ENCODE data around the gene DOCK3.
"Not testable (repeated sequence)": the region's sequence is repeated elsewhere in the genome, so short reads cannot be mapped to it uniquely, and the experiment has no call there.

DOCK3 gene

GRCh38 chr3:51198477-51198876 lies 523.8 kb downstream of the DOCK3 start:
- Histone ChIP-seq H3K4me3 (ENCODE audit: low read length) (no peak overlapping the region), H3K4me1 (ENCODE audit: control insufficient read depth, low read depth, low read length) (no peaks in the 10 kb centered on the region), H3K27ac (ENCODE audit: low read length) (no peak overlapping the region), H3K9me3 (ENCODE audit: control insufficient read depth, low read depth, low read length) (no peaks in the 10 kb centered on the region), H3K27me3 (ENCODE audit: control insufficient read depth, insufficient read depth, low read length) (no peaks in the 10 kb centered on the region), H3K9ac (ENCODE audit: low read length) (no peak overlapping the region), H3K36me3 (ENCODE audit: control insufficient read depth, low read depth, low read length) (no peaks in the 10 kb centered on the region)

GRCh38 chr3:51199296-51199695 lies 524.6 kb downstream of the DOCK3 start:
- not testable (repeated sequence) for H3K9ac ChIP-seq (ENCODE audit: low read length); H3K27ac ChIP-seq (ENCODE audit: low read length); H3K9me3 ChIP-seq (ENCODE audit: control insufficient read depth, low read depth, low read length); H3K4me3 ChIP-seq (ENCODE audit: low read length); H3K36me3 ChIP-seq (ENCODE audit: control insufficient read depth, low read depth, low read length); H3K4me1 ChIP-seq (ENCODE audit: control insufficient read depth, low read depth, low read length); H3K27me3 ChIP-seq (ENCODE audit: control insufficient read depth, insufficient read depth, low read length)

GRCh38 chr3:51216291-51216690 lies 541.6 kb downstream of the DOCK3 start:
- Histone ChIP-seq H3K4me1 (ENCODE audit: control insufficient read depth, low read depth, low read length) (no peaks in the 10 kb centered on the region), H3K9ac (ENCODE audit: low read length) (no peak overlapping the region), H3K36me3 (ENCODE audit: control insufficient read depth, low read depth, low read length) (no peaks in the 10 kb centered on the region), H3K9me3 (ENCODE audit: control insufficient read depth, low read depth, low read length) (no peaks in the 10 kb centered on the region), H3K27ac (ENCODE audit: low read length) (no peak overlapping the region), H3K27me3 (ENCODE audit: control insufficient read depth, insufficient read depth, low read length) (no peaks in the 10 kb centered on the region), H3K4me3 (ENCODE audit: low read length) (no peak overlapping the region)

GRCh38 chr3:51221959-51222358 lies 547.2 kb downstream of the DOCK3 start:
- H3K9ac ChIP-seq (ENCODE audit: low read length) = no peak overlapping the region
- no peak overlapping the region for H3K27ac ChIP-seq (ENCODE audit: low read length)
- no peaks in the 10 kb centered on the region for H3K27me3 ChIP-seq (ENCODE audit: control insufficient read depth, insufficient read depth, low read length)
- H3K4me3 ChIP-seq (ENCODE audit: low read length) = no peak overlapping the region
- no peaks in the 10 kb centered on the region for H3K9me3 ChIP-seq (ENCODE audit: control insufficient read depth, low read depth, low read length)
- no peaks in the 10 kb centered on the region for H3K36me3 ChIP-seq (ENCODE audit: control insufficient read depth, low read depth, low read length)
- no peaks in the 10 kb centered on the region for H3K4me1 ChIP-seq (ENCODE audit: control insufficient read depth, low read depth, low read length)

GRCh38 chr3:51224283-51224682 lies 549.6 kb downstream of the DOCK3 start:
- H3K4me1 ChIP-seq (ENCODE audit: control insufficient read depth, low read depth, low read length) = no peaks in the 10 kb centered on the region
- no peaks in the 10 kb centered on the region for H3K27me3 ChIP-seq (ENCODE audit: control insufficient read depth, insufficient read depth, low read length)
- no peak overlapping the region for H3K4me3 ChIP-seq (ENCODE audit: low read length)
- H3K36me3 ChIP-seq (ENCODE audit: control insufficient read depth, low read depth, low read length) = no peaks in the 10 kb centered on the region
- no peaks in the 10 kb centered on the region for H3K9me3 ChIP-seq (ENCODE audit: control insufficient read depth, low read depth, low read length)
- no peak overlapping the region for H3K9ac ChIP-seq (ENCODE audit: low read length)
- H3K27ac ChIP-seq (ENCODE audit: low read length) = no peak overlapping the region

GRCh38 chr3:51224843-51225242 lies 550.1 kb downstream of the DOCK3 start:
- Histone ChIP-seq H3K36me3 (ENCODE audit: control insufficient read depth, low read depth, low read length) (no peaks in the 10 kb centered on the region), H3K27me3 (ENCODE audit: control insufficient read depth, insufficient read depth, low read length) (no peaks in the 10 kb centered on the region), H3K4me1 (ENCODE audit: control insufficient read depth, low read depth, low read length) (no peaks in the 10 kb centered on the region), H3K9me3 (ENCODE audit: control insufficient read depth, low read depth, low read length) (no peaks in the 10 kb centered on the region), H3K4me3 (ENCODE audit: low read length) (no peak overlapping the region), H3K27ac (ENCODE audit: low read length) (no peak overlapping the region), H3K9ac (ENCODE audit: low read length) (no peak overlapping the region)

- no peak overlapping the region for H3K4me3 ChIP-seq (ENCODE audit: low read length)
- H3K27me3 ChIP-seq (ENCODE audit: control insufficient read depth, insufficient read depth, low read length) = no peaks in the 10 kb centered on the region
- H3K27ac ChIP-seq (ENCODE audit: low read length) = no peak overlapping the region
- peaks cover 3% of the 10 kb centered on the region for H3K9me3 ChIP-seq (ENCODE audit: control insufficient read depth, low read depth, low read length)
- no peak overlapping the region for H3K9ac ChIP-seq (ENCODE audit: low read length)
- H3K4me1 ChIP-seq (ENCODE audit: control insufficient read depth, low read depth, low read length) = no peaks in the 10 kb centered on the region
- H3K36me3 ChIP-seq (ENCODE audit: control insufficient read depth, low read depth, low read length) = no peaks in the 10 kb centered on the region
These were observed 568.2 kb downstream of the DOCK3 start for GRCh38 chr3:51242939-51243338.

GRCh38 chr3:51243924-51244323 lies 569.2 kb downstream of the DOCK3 start:
- H3K9ac ChIP-seq (ENCODE audit: low read length) = no peak overlapping the region
- peaks cover 3% of the 10 kb centered on the region for H3K9me3 ChIP-seq (ENCODE audit: control insufficient read depth, low read depth, low read length)
- no peak overlapping the region for H3K27ac ChIP-seq (ENCODE audit: low read length)
- no peaks in the 10 kb centered on the region for H3K4me1 ChIP-seq (ENCODE audit: control insufficient read depth, low read depth, low read length)
- no peaks in the 10 kb centered on the region for H3K36me3 ChIP-seq (ENCODE audit: control insufficient read depth, low read depth, low read length)
- H3K4me3 ChIP-seq (ENCODE audit: low read length) = no peak overlapping the region
- no peaks in the 10 kb centered on the region for H3K27me3 ChIP-seq (ENCODE audit: control insufficient read depth, insufficient read depth, low read length)

GRCh38 chr3:51245867-51246266 lies 571.1 kb downstream of the DOCK3 start:
- Histone ChIP-seq H3K27me3 (ENCODE audit: control insufficient read depth, insufficient read depth, low read length) (no peaks in the 10 kb centered on the region), H3K4me3 (ENCODE audit: low read length) (no peak overlapping the region), H3K27ac (ENCODE audit: low read length) (no peak overlapping the region), H3K36me3 (ENCODE audit: control insufficient read depth, low read depth, low read length) (no peaks in the 10 kb centered on the region), H3K9ac (ENCODE audit: low read length) (no peak overlapping the region), H3K4me1 (ENCODE audit: control insufficient read depth, low read depth, low read length) (no peaks in the 10 kb centered on the region), H3K9me3 (ENCODE audit: control insufficient read depth, low read depth, low read length) (peaks cover 3% of the 10 kb centered on the region)

GRCh38 chr3:51257870-51258269 lies 583.1 kb downstream of the DOCK3 start:
- no peak overlapping the region for H3K4me3 ChIP-seq (ENCODE audit: low read length)
- no peak overlapping the region for H3K27ac ChIP-seq (ENCODE audit: low read length)
- H3K4me1 ChIP-seq (ENCODE audit: control insufficient read depth, low read depth, low read length) = peaks cover 4% of the 10 kb centered on the region
- H3K9ac ChIP-seq (ENCODE audit: low read length) = no peak overlapping the region
- H3K36me3 ChIP-seq (ENCODE audit: control insufficient read depth, low read depth, low read length) = no peaks in the 10 kb centered on the region
- no peaks in the 10 kb centered on the region for H3K27me3 ChIP-seq (ENCODE audit: control insufficient read depth, insufficient read depth, low read length)
- no peaks in the 10 kb centered on the region for H3K9me3 ChIP-seq (ENCODE audit: control insufficient read depth, low read depth, low read length)

GRCh38 chr3:51264166-51264565 lies 589.4 kb downstream of the DOCK3 start:
- H3K9ac ChIP-seq (ENCODE audit: low read length); H3K27ac ChIP-seq (ENCODE audit: low read length); H3K4me1 ChIP-seq (ENCODE audit: control insufficient read depth, low read depth, low read length); H3K27me3 ChIP-seq (ENCODE audit: control insufficient read depth, insufficient read depth, low read length); H3K36me3 ChIP-seq (ENCODE audit: control insufficient read depth, low read depth, low read length); H3K9me3 ChIP-seq (ENCODE audit: control insufficient read depth, low read depth, low read length); H3K4me3 ChIP-seq (ENCODE audit: low read length): not testable (repeated sequence)

GRCh38 chr3:51268132-51268531 lies 593.4 kb downstream of the DOCK3 start:
- Histone ChIP-seq H3K27me3 (ENCODE audit: control insufficient read depth, insufficient read depth, low read length) (no peaks in the 10 kb centered on the region), H3K27ac (ENCODE audit: low read length) (no peak overlapping the region), H3K36me3 (ENCODE audit: control insufficient read depth, low read depth, low read length) (no peaks in the 10 kb centered on the region), H3K4me3 (ENCODE audit: low read length) (no peak overlapping the region), H3K9ac (ENCODE audit: low read length) (no peak overlapping the region), H3K4me1 (ENCODE audit: control insufficient read depth, low read depth, low read length) (no peaks in the 10 kb centered on the region), H3K9me3 (ENCODE audit: control insufficient read depth, low read depth, low read length) (no peaks in the 10 kb centered on the region)
